ENCODE data around the gene RGS3. TPM values are rescaled to one million over a fixed set of nuclear protein-coding genes. Genes with fewer than 3 reads are reported as not detected.

RGS3 gene
- total RNA-seq, 1 experiment from 2014 or later = 71.1 TPM

- Histone ChIP-seq H3K9me3 (no peaks in the 10 kb centered on the region), H3K36me3 (ENCODE audit: control insufficient read depth, insufficient read depth, low read length) (peaks cover 3% of the 10 kb centered on the region), H3K4me1 (peaks cover 36% of the 10 kb centered on the region), H3K27me3 (replicated peaks; ENCODE audit: control insufficient read depth, insufficient read depth, low read length) (no peaks in the 10 kb centered on the region), H3K4me3 (ENCODE audit: low read depth, low read length) (no peak overlapping the region)
- CTCF ChIA-PET = no interaction called here
- BruUV-seq (replicated peaks) = no TSS peak
- Mint-ChIP-seq H3K36me3 (ENCODE audit: insufficient read depth, unreplicated experiment) (peaks cover 79% of the 10 kb centered on the region), H3K27me3 (ENCODE audit: insufficient read depth, unreplicated experiment) (no peaks in the 10 kb centered on the region), H3K9me3 (ENCODE audit: unreplicated experiment) (no peaks in the 10 kb centered on the region), H3K4me1 (ENCODE audit: low read depth, unreplicated experiment) (peaks cover 37% of the 10 kb centered on the region), H3K27ac (ENCODE audit: unreplicated experiment) (peak overlapping the region; percentile 12), H3K4me3 (ENCODE audit: unreplicated experiment) (no peak overlapping the region)
- TF ChIP-seq CTCF (IDR thresholded peaks at IDR 0.05; ENCODE audit: insufficient read depth in 1 of 2, low read depth in 1 of 2, low read length in 1 of 2, severe bottlenecking in 1 of 2, unreplicated experiment in 1 of 2) = no peak
- intact Hi-C loops (cut with micrococcal nuclease; ENCODE audit: unreplicated experiment) = loop anchor here (10.0 kb wide), 1 partner anchor 130 kb away; no protein-coding TSS in a partner anchor
- DNase-seq = no peak
- POLR2A ChIA-PET = no interaction called here
Measured at GRCh38 chr9:113524468-113524867, 60.9 kb downstream of the RGS3 start.

- DNase-seq = no peak
- Histone ChIP-seq H3K36me3 (ENCODE audit: control insufficient read depth, insufficient read depth, low read length) (peaks cover 3% of the 10 kb centered on the region), H3K27me3 (replicated peaks; ENCODE audit: control insufficient read depth, insufficient read depth, low read length) (no peaks in the 10 kb centered on the region), H3K4me3 (ENCODE audit: low read depth, low read length) (no peak overlapping the region), H3K4me1 (peaks cover 36% of the 10 kb centered on the region), H3K9me3 (no peaks in the 10 kb centered on the region)
- ChIA-PET CTCF (no interaction called here), POLR2A (no interaction called here)
- Mint-ChIP-seq H3K9me3 (ENCODE audit: unreplicated experiment) (no peaks in the 10 kb centered on the region), H3K4me3 (ENCODE audit: unreplicated experiment) (no peak overlapping the region), H3K27me3 (ENCODE audit: insufficient read depth, unreplicated experiment) (no peaks in the 10 kb centered on the region), H3K4me1 (ENCODE audit: low read depth, unreplicated experiment) (peaks cover 29% of the 10 kb centered on the region), H3K36me3 (ENCODE audit: insufficient read depth, unreplicated experiment) (peaks cover 79% of the 10 kb centered on the region), H3K27ac (ENCODE audit: unreplicated experiment) (no peak overlapping the region)
- intact Hi-C loops (cut with micrococcal nuclease; ENCODE audit: unreplicated experiment) = loop anchor here (10.0 kb wide), 1 partner anchor 130 kb away; no protein-coding TSS in a partner anchor
- BruUV-seq (replicated peaks) = no TSS peak
- TF ChIP-seq CTCF (IDR thresholded peaks at IDR 0.05; ENCODE audit: insufficient read depth in 1 of 2, low read depth in 1 of 2, low read length in 1 of 2, severe bottlenecking in 1 of 2, unreplicated experiment in 1 of 2) = no peak
Measured at GRCh38 chr9:113525205-113525604, 61.7 kb downstream of the RGS3 start.

DNA sequence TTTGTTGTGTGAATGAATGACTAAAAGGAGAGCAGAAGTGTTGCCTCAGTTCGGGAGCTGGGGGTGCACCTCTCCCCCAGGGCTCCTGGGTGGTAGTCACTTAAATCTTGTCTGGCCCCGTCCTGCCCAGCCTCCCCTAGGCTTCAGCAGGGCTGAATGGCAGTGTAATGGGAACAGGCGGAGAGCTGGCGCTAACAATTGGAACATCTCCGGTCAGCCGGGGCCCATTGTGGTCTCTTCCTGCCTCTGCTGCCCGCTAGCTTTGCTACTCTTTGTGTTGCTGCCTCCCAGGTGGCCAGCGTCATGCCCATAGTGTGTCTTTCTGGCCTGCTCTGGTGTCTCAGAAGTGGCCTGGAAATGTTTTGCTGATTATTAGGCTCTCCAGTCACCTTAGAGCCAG, 62.3 kb downstream of the RGS3 start:
- H3K4me1 ChIP-seq = peaks cover 36% of the 10 kb centered on the region
- ChIA-PET POLR2A (no interaction called here), CTCF (no interaction called here)
- H3K9me3 ChIP-seq = no peaks in the 10 kb centered on the region
- Mint-ChIP-seq H3K27ac (ENCODE audit: unreplicated experiment) (no peak overlapping the region), H3K36me3 (ENCODE audit: insufficient read depth, unreplicated experiment) (peaks cover 79% of the 10 kb centered on the region), H3K4me1 (ENCODE audit: low read depth, unreplicated experiment) (peaks cover 23% of the 10 kb centered on the region), H3K4me3 (ENCODE audit: unreplicated experiment) (no peak overlapping the region), H3K27me3 (ENCODE audit: insufficient read depth, unreplicated experiment) (no peaks in the 10 kb centered on the region), H3K9me3 (ENCODE audit: unreplicated experiment) (no peaks in the 10 kb centered on the region)
- intact Hi-C loops (cut with micrococcal nuclease; ENCODE audit: unreplicated experiment) = loop anchor here (10.0 kb wide), 1 partner anchor 129 kb away; no protein-coding TSS in a partner anchor
- no TSS peak for BruUV-seq (replicated peaks)
- H3K4me3 ChIP-seq (ENCODE audit: low read depth, low read length) = no peak overlapping the region
- no peaks in the 10 kb centered on the region for H3K27me3 ChIP-seq (replicated peaks; ENCODE audit: control insufficient read depth, insufficient read depth, low read length)
- no peak for TF ChIP-seq CTCF (IDR thresholded peaks at IDR 0.05; ENCODE audit: insufficient read depth in 1 of 2, low read depth in 1 of 2, low read length in 1 of 2, severe bottlenecking in 1 of 2, unreplicated experiment in 1 of 2)
- H3K36me3 ChIP-seq (ENCODE audit: control insufficient read depth, insufficient read depth, low read length) = peaks cover 3% of the 10 kb centered on the region
- no peak for DNase-seq
